Activated CD8-positive, alpha-beta memory T cell treated with anti-CD3 and anti-CD28 coated beads, Interleukin-2, amount 10 ng/mL, durations not matched to agents 7 days and 5 days (primary cell): ENCODE results near the gene PTH1R. TPM values are rescaled to one million over a fixed set of nuclear protein-coding genes. Genes with fewer than 3 reads are reported as not detected.
A peak's percentile ranks its signal among the peaks of the same experiment; 100 is the strongest.

Source experiments
- ATAC-seq: fragments of 150-1000 bp; cut with Tn5 transposase; one replicate; pipeline ENCODE4 v1.10.0; 2021; ENCODE audit warnings: moderate library complexity
- CTCF ChIA-PET: fragments of 350-600 bp; sonication (Branson Sonifier 250); formaldehyde crosslinking; loops from one replicate; lab custom pipeline; 2021; ENCODE audit warnings: antibody characterized with exemption; lab: Charles Lee
- DNase-seq: peaks from one replicate; pipeline ENCODE4 v3.0.0-alpha.2; 2020
- H3K27ac Mint-ChIP-seq: one replicate; pipeline ENCODE4 v1.8.0; 2021; ENCODE audit warnings: mild to moderate bottlenecking, mixed read lengths
- H3K27me3 Mint-ChIP-seq: one replicate; pipeline ENCODE4 v1.8.0; 2021; ENCODE audit warnings: mixed read lengths
- H3K36me3 Mint-ChIP-seq: one replicate; pipeline ENCODE4 v1.8.0; 2021; ENCODE audit warnings: mild to moderate bottlenecking, mixed read lengths
- H3K4me1 Mint-ChIP-seq: one replicate; pipeline ENCODE4 v1.8.0; 2021; ENCODE audit warnings: mixed read lengths
- H3K4me3 Mint-ChIP-seq: one replicate; pipeline ENCODE4 v1.8.0; 2021; ENCODE audit warnings: mild to moderate bottlenecking, moderate library complexity, mixed read lengths
- H3K9me3 Mint-ChIP-seq: one replicate; pipeline ENCODE4 v1.8.0; 2022; ENCODE audit warnings: low read depth, mixed read lengths
- total RNA-seq, 2 experiments: library from RNA; stranded (reverse); gene quantifications; one replicate each; pipeline ENCODE4 v1.2.3, GENCODE V29; 2021

PTH1R gene
- total RNA-seq, 2 experiments from 2014 or later: not detected

GRCh38 chr3:46884929-46885328, 7.4 kb downstream of the PTH1R start:
- no peaks in the 10 kb centered on the region for H3K4me1 Mint-ChIP-seq
- H3K27ac Mint-ChIP-seq: no peak overlapping the region
- peaks cover 66% of the 10 kb centered on the region for H3K27me3 Mint-ChIP-seq
- CTCF ChIA-PET: interaction anchor here (2.3 kb wide), 1 partner anchor 11 kb away, joined by 17 read pairs; no protein-coding TSS in a partner anchor
- DNase-seq (no peak), ATAC-seq (no peak)
- H3K36me3 Mint-ChIP-seq: no peaks in the 10 kb centered on the region
- H3K4me3 Mint-ChIP-seq: no peak overlapping the region
- no peaks in the 10 kb centered on the region for H3K9me3 Mint-ChIP-seq

GRCh38 chr3:46885612-46886011, 8.1 kb downstream of the PTH1R start:
- CTCF ChIA-PET: interaction anchor here (2.3 kb wide), 1 partner anchor 10 kb away, joined by 17 read pairs; no protein-coding TSS in a partner anchor
- DNase-seq (no peak), ATAC-seq (no peak)
- Mint-ChIP-seq H3K4me1 (no peaks in the 10 kb centered on the region), H3K36me3 (no peaks in the 10 kb centered on the region), H3K4me3 (no peak overlapping the region), H3K27me3 (peaks cover 63% of the 10 kb centered on the region), H3K27ac (no peak overlapping the region), H3K9me3 (no peaks in the 10 kb centered on the region)

GRCh38 chr3:46887980-46888494, 10.5 kb downstream of the PTH1R start:
- H3K27me3 Mint-ChIP-seq: peaks cover 70% of the 10 kb centered on the region
- peaks cover 3% of the 10 kb centered on the region for H3K4me1 Mint-ChIP-seq

GRCh38 chr3:46888705-46889104, 11.2 kb downstream of the PTH1R start:
- Mint-ChIP-seq H3K27ac (no peak overlapping the region), H3K4me3 (no peak overlapping the region), H3K4me1 (peaks cover 3% of the 10 kb centered on the region), H3K27me3 (peaks cover 73% of the 10 kb centered on the region), H3K36me3 (no peaks in the 10 kb centered on the region), H3K9me3 (no peaks in the 10 kb centered on the region)
- DNase-seq: no peak
- ATAC-seq: no peak
- CTCF ChIA-PET: interaction anchor here (1.2 to 1.5 kb wide), 2 partner anchors 15 to 181 kb away, joined by 3 to 4 read pairs; no protein-coding TSS in a partner anchor

More at GRCh38 chr3:46887980-46888494, 10.5 kb downstream of the PTH1R start:
- H3K36me3 Mint-ChIP-seq: no peaks in the 10 kb centered on the region
- DNase-seq: no peak
- CTCF ChIA-PET: interaction anchor here (1.2 to 1.5 kb wide), 2 partner anchors 15 to 180 kb away, joined by 3 to 4 read pairs; no protein-coding TSS in a partner anchor
- no peak for ATAC-seq
- no peaks in the 10 kb centered on the region for H3K9me3 Mint-ChIP-seq
- H3K4me3 Mint-ChIP-seq: no peak overlapping the region
- H3K27ac Mint-ChIP-seq: no peak overlapping the region

DNA sequence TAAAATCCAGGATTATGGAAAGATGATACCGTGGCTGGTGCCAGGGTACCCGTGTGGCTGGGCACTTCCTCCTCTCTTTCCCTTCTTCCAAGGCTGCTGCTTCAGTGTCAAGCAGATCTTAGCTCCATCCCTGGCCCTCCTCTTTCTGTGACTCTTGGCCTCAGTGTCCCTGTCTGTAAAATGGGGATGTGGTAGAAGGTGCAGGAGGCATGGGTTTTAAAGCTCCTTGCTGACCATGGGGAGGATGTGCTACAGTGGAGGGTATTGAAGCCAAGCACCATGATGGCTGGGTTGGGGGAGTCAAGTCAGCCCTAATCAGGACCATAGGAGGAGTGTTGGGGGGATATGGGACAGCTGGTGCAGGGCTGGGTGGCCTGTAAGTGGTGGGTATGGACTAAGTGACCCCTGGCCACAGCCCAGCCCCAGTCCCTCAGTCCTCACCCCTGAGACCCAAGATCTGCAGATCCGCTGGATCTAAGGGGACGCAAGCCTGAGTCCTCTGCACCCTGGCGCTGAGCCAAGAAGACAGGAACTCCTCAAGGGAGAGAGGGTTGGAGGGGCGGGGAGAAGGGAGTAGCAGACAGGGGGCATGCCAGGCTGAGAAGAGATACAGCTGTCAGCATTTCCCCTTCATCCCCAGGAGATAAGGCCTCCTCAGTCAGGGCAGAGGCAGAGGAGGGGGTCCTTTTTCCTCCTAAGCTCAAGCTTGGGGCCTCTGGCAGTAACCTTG, 12.0 kb downstream of the PTH1R start:
- no peaks in the 10 kb centered on the region for H3K36me3 Mint-ChIP-seq
- DNase-seq (no peak), ATAC-seq (no peak)
- H3K27me3 Mint-ChIP-seq: peaks cover 72% of the 10 kb centered on the region
- H3K4me1 Mint-ChIP-seq: peaks cover 3% of the 10 kb centered on the region
- no peaks in the 10 kb centered on the region for H3K9me3 Mint-ChIP-seq
- CTCF ChIA-PET: interaction anchor here (0.8 to 1.7 kb wide), 2 partner anchors 11 to 20 kb away, joined by 3 to 4 read pairs; partner anchors contain the start of gene PTH1R
- no peak overlapping the region for H3K27ac Mint-ChIP-seq
- no peak overlapping the region for H3K4me3 Mint-ChIP-seq

GRCh38 chr3:46890132-46890531, 12.6 kb downstream of the PTH1R start:
- Mint-ChIP-seq H3K4me3 (no peak overlapping the region), H3K36me3 (no peaks in the 10 kb centered on the region), H3K9me3 (no peaks in the 10 kb centered on the region), H3K4me1 (peaks cover 3% of the 10 kb centered on the region), H3K27me3 (peaks cover 68% of the 10 kb centered on the region), H3K27ac (no peak overlapping the region)
- DNase-seq (no peak), ATAC-seq (no peak)
- CTCF ChIA-PET: interaction anchor here (0.5 to 2.3 kb wide), 5 partner anchors 12 to 185 kb away, joined by 3 to 10 read pairs (median 4); partner anchors contain the start of gene PTH1R

GRCh38 chr3:46891132-46891531, 13.6 kb downstream of the PTH1R start:
- DNase-seq (no peak), ATAC-seq (no peak)
- Mint-ChIP-seq H3K9me3 (no peaks in the 10 kb centered on the region), H3K27me3 (peaks cover 65% of the 10 kb centered on the region), H3K4me3 (no peak overlapping the region), H3K27ac (no peak overlapping the region), H3K36me3 (no peaks in the 10 kb centered on the region), H3K4me1 (peaks cover 3% of the 10 kb centered on the region)
- CTCF ChIA-PET: interaction anchor here (1.7 to 2.3 kb wide), 3 partner anchors 18 to 45 kb away, joined by 4 to 10 read pairs (median 7); no protein-coding TSS in a partner anchor

- no peak overlapping the region for H3K27ac Mint-ChIP-seq
- peak; percentile 15 for ATAC-seq
- no peaks in the 10 kb centered on the region for H3K36me3 Mint-ChIP-seq
- H3K4me3 Mint-ChIP-seq: peak overlapping the region; percentile 51
- H3K27me3 Mint-ChIP-seq: peaks cover 59% of the 10 kb centered on the region
- H3K4me1 Mint-ChIP-seq: peaks cover 3% of the 10 kb centered on the region
- H3K9me3 Mint-ChIP-seq: no peaks in the 10 kb centered on the region
- DNase-seq: no peak
- CTCF ChIA-PET: interaction anchor here (1.1 to 2.3 kb wide), 3 partner anchors 17 to 47 kb away, joined by 3 to 10 read pairs (median 7); no protein-coding TSS in a partner anchor
Measured at GRCh38 chr3:46892285-46893145, 15.0 kb downstream of the PTH1R start.

DNA sequence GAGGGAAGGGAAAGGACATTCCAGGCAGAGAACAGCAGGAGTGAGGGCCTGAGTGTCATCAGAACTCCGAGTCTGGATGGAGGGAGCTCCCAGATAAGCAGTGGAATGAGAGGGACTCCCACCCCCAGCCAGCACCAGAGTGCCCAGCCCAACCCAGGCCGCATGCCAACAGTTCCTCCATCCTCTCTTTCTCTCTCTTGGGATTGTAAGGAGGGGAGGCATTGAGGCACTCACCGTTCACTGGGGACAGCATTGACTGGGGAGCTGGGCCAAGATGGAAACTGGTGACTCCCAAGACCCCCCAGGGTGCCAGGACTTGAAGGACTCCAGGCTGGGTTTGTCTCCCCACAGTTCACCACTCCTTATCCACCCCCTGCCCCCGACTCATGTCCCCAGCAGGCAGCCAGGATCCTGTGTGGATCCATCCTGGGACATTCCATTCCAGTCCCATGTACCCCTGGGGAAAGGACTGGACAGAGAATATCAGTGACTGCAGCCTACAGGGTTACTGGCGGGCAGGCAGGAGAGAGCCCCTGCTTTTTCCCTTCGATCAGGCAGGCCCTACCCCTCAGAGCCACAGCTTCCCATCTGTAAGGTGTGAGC, 15.7 kb downstream of the PTH1R start:
- CTCF ChIA-PET: interaction anchor here (1.1 to 3.0 kb wide), 2 partner anchors 16 kb away, joined by 3 to 17 read pairs; no protein-coding TSS in a partner anchor
- Mint-ChIP-seq H3K36me3 (no peaks in the 10 kb centered on the region), H3K9me3 (no peaks in the 10 kb centered on the region), H3K4me3 (no peak overlapping the region), H3K27me3 (peaks cover 54% of the 10 kb centered on the region), H3K4me1 (peaks cover 6% of the 10 kb centered on the region), H3K27ac (no peak overlapping the region)
- ATAC-seq (no peak), DNase-seq (no peak)

- CTCF ChIA-PET: interaction anchor here (1.2 to 3.1 kb wide), 4 partner anchors 8 to 195 kb away, joined by 3 to 23 read pairs (median 17); no protein-coding TSS in a partner anchor
- no peaks in the 10 kb centered on the region for H3K36me3 Mint-ChIP-seq
- peaks cover 55% of the 10 kb centered on the region for H3K27me3 Mint-ChIP-seq
- ATAC-seq (no peak), DNase-seq (no peak)
- no peak overlapping the region for H3K27ac Mint-ChIP-seq
- no peak overlapping the region for H3K4me3 Mint-ChIP-seq
- no peaks in the 10 kb centered on the region for H3K9me3 Mint-ChIP-seq
- H3K4me1 Mint-ChIP-seq: peaks cover 8% of the 10 kb centered on the region
Measured at GRCh38 chr3:46893763-46894162, 16.2 kb downstream of the PTH1R start.

- Mint-ChIP-seq H3K4me3 (no peak overlapping the region), H3K36me3 (no peaks in the 10 kb centered on the region), H3K9me3 (no peaks in the 10 kb centered on the region), H3K4me1 (peaks cover 12% of the 10 kb centered on the region), H3K27ac (no peak overlapping the region), H3K27me3 (peaks cover 60% of the 10 kb centered on the region)
- ATAC-seq: no peak
- CTCF ChIA-PET: interaction anchor here (0.7 to 3.1 kb wide), 13 partner anchors 8 to 1346 kb away, joined by 3 to 23 read pairs (median 4); partner anchors contain the start of gene PTH1R
- DNase-seq: no peak
Measured at GRCh38 chr3:46894256-46894655, 16.7 kb downstream of the PTH1R start.

GRCh38 chr3:46895204-46895660, 17.7 kb downstream of the PTH1R start:
- H3K36me3 Mint-ChIP-seq: no peaks in the 10 kb centered on the region
- H3K27ac Mint-ChIP-seq: no peak overlapping the region
- CTCF ChIA-PET: interaction anchor here (0.5 to 3.1 kb wide), 19 partner anchors 9 to 333 kb away, joined by 3 to 23 read pairs (median 3); partner anchors contain the start of gene PTH1R
- peaks cover 12% of the 10 kb centered on the region for H3K4me1 Mint-ChIP-seq
- H3K9me3 Mint-ChIP-seq: no peaks in the 10 kb centered on the region
- ATAC-seq (peak; percentile 86), DNase-seq (peak; percentile 80)
- no peak overlapping the region for H3K4me3 Mint-ChIP-seq
- H3K27me3 Mint-ChIP-seq: peaks cover 55% of the 10 kb centered on the region
